ENCODE data around the gene PIEZO2.

Gene PIEZO2

GRCh38 chr18:11148680-11149440 lies 509 bp downstream of the PIEZO2 start:
- Histone ChIP-seq H3K4me2 (ENCODE audit: low read depth, low read length, poor library complexity, severe bottlenecking) (no peak overlapping the region), H3K4me1 (ENCODE audit: insufficient read depth, low read length, poor library complexity, severe bottlenecking) (no peaks in the 10 kb centered on the region), H4K20me1 (ENCODE audit: insufficient read depth, low read length, poor library complexity, severe bottlenecking) (no peaks in the 10 kb centered on the region), H3K27me3 (ENCODE audit: insufficient read depth, low read length, poor library complexity, severe bottlenecking) (no peaks in the 10 kb centered on the region), H3K4me3 (ENCODE audit: low read length, poor library complexity, severe bottlenecking) (no peak overlapping the region), H3K9me3 (ENCODE audit: insufficient read depth, low read depth, low read length) (no peaks in the 10 kb centered on the region), H3K9me2 (replicated peaks; ENCODE audit: low read depth, low read length) (no peaks in the 10 kb centered on the region), H3F3A (ENCODE audit: low read depth) (no peaks in the 10 kb centered on the region), H3K9ac (ENCODE audit: low read depth, low read length, poor library complexity, severe bottlenecking) (no peak overlapping the region), H3K79me2 (ENCODE audit: insufficient read depth, low read length) (no peaks in the 10 kb centered on the region), H2AFZ (ENCODE audit: low read length) (no peak overlapping the region), H3K36me3 (ENCODE audit: insufficient read depth, low read length) (no peaks in the 10 kb centered on the region)
- TF ChIP-seq, protein P1, sequence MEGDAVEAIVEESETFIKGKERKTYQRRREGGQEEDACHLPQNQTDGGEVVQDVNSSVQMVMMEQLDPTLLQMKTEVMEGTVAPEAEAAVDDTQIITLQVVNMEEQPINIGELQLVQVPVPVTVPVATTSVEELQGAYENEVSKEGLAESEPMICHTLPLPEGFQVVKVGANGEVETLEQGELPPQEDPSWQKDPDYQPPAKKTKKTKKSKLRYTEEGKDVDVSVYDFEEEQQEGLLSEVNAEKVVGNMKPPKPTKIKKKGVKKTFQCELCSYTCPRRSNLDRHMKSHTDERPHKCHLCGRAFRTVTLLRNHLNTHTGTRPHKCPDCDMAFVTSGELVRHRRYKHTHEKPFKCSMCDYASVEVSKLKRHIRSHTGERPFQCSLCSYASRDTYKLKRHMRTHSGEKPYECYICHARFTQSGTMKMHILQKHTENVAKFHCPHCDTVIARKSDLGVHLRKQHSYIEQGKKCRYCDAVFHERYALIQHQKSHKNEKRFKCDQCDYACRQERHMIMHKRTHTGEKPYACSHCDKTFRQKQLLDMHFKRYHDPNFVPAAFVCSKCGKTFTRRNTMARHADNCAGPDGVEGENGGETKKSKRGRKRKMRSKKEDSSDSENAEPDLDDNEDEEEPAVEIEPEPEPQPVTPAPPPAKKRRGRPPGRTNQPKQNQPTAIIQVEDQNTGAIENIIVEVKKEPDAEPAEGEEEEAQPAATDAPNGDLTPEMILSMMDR (conservative IDR thresholded peaks at IDR 0.05; ENCODE audit: low read length), result no peak
- no peak for TF ChIP-seq EZH2phosphoT487 (IDR thresholded peaks at IDR 0.05; ENCODE audit: borderline replicate concordance)

DNA sequence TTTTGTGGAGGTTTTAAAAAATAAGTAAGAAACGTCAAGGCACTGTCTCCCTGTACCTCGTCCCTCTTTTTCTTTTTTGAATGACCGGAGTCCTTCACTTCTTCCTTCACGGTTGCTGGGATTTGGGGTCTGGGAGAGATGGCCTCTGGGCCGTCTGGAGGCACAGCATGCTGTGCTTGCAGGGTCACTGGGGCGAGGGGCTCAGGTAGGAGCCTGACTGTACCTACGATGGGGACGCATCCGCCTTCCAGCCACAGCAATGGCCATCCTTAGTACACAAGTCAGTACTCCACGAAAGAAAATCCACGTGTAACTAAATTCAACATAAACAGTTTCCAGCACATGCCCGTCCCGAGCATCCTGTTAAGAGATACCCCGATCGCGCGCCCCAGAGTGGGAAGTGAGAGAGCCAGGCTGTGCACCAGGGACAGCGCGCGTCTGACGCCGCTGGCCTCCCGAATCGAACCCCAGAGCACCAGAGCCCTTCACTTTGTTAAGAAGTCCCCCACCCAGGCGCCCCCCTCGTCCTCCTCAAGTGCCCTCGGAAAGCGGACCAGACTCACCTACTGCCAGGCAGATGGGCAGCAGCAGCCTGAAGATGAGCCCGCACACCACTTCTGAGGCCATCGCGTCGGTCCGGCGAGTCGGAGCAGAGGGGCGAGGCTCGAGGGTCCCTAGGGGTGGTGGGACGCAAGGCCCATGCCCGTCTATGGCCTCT lies 1.2 kb downstream of the PIEZO2 start:
- Histone ChIP-seq H3F3A (ENCODE audit: low read depth) (no peaks in the 10 kb centered on the region), H2AFZ (ENCODE audit: low read length) (no peak overlapping the region), H3K9me3 (ENCODE audit: insufficient read depth, low read depth, low read length) (no peaks in the 10 kb centered on the region), H3K4me2 (ENCODE audit: low read depth, low read length, poor library complexity, severe bottlenecking) (no peak overlapping the region), H3K27me3 (ENCODE audit: insufficient read depth, low read length, poor library complexity, severe bottlenecking) (no peaks in the 10 kb centered on the region), H3K4me1 (ENCODE audit: insufficient read depth, low read length, poor library complexity, severe bottlenecking) (no peaks in the 10 kb centered on the region), H3K4me3 (ENCODE audit: low read length, poor library complexity, severe bottlenecking) (no peak overlapping the region), H3K79me2 (ENCODE audit: insufficient read depth, low read length) (no peaks in the 10 kb centered on the region), H3K9ac (ENCODE audit: low read depth, low read length, poor library complexity, severe bottlenecking) (no peak overlapping the region), H4K20me1 (ENCODE audit: insufficient read depth, low read length, poor library complexity, severe bottlenecking) (no peaks in the 10 kb centered on the region), H3K9me2 (replicated peaks; ENCODE audit: low read depth, low read length) (no peaks in the 10 kb centered on the region), H3K36me3 (ENCODE audit: insufficient read depth, low read length) (no peaks in the 10 kb centered on the region)
- TF ChIP-seq, protein P1 (conservative IDR thresholded peaks at IDR 0.05; ENCODE audit: low read length), result no peak
- TF ChIP-seq EZH2phosphoT487 (IDR thresholded peaks at IDR 0.05; ENCODE audit: borderline replicate concordance), result no peak

GRCh38 chr18:11147371-11147951 lies 1.9 kb downstream of the PIEZO2 start:
- Histone ChIP-seq H3F3A (ENCODE audit: low read depth) (no peaks in the 10 kb centered on the region), H3K79me2 (ENCODE audit: insufficient read depth, low read length) (no peaks in the 10 kb centered on the region), H3K9me3 (ENCODE audit: insufficient read depth, low read depth, low read length) (no peaks in the 10 kb centered on the region), H2AFZ (ENCODE audit: low read length) (no peak overlapping the region), H3K4me3 (ENCODE audit: low read length, poor library complexity, severe bottlenecking) (no peak overlapping the region), H3K27me3 (ENCODE audit: insufficient read depth, low read length, poor library complexity, severe bottlenecking) (no peaks in the 10 kb centered on the region), H3K9me2 (replicated peaks; ENCODE audit: low read depth, low read length) (no peaks in the 10 kb centered on the region), H3K36me3 (ENCODE audit: insufficient read depth, low read length) (no peaks in the 10 kb centered on the region), H4K20me1 (ENCODE audit: insufficient read depth, low read length, poor library complexity, severe bottlenecking) (no peaks in the 10 kb centered on the region), H3K4me2 (ENCODE audit: low read depth, low read length, poor library complexity, severe bottlenecking) (no peak overlapping the region), H3K9ac (ENCODE audit: low read depth, low read length, poor library complexity, severe bottlenecking) (no peak overlapping the region), H3K4me1 (ENCODE audit: insufficient read depth, low read length, poor library complexity, severe bottlenecking) (no peaks in the 10 kb centered on the region)
- TF ChIP-seq, protein P1 (conservative IDR thresholded peaks at IDR 0.05; ENCODE audit: low read length), result no peak
- TF ChIP-seq EZH2phosphoT487 (IDR thresholded peaks at IDR 0.05; ENCODE audit: borderline replicate concordance), result no peak
